Measurements from ENCODE around the gene NTM.

Gene NTM

DNA sequence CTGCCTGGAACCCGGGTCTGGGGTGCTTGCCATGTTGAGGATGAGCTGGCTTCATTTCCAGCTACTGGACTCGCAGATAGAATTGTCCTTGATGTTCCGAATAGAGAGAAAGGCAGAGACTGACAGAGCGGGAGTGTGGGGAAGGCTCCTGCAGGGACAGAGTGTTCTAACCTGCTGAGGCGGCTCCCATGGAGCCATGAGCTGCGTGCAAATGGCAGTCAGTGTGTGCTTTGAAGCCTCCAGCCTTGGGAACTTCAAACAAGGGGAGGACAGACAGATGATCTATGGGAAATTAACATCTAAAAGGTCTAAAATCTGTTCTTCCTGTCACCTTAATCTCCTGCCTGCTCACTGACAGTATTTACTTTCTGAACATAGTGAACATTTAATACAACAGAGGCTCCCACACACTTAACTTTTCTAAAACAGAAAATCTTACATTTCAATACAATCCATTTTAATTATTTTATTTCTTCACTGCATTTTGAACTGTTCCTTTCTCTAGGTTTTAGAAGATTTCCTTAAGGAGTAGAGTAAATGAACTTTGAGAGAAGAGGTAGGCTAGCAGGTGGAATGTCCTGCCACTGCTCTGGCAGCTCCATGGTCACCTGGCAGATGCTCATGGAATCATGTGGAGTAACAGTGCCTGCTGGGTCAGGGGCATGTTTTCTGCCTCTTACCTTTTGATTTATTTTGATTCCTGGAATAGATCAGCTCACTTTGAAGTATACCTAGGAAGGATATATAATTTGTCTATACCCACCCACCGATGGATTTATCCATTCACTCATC, 481.7 kb downstream of the NTM start:
- no peak for DNase-seq

DNA sequence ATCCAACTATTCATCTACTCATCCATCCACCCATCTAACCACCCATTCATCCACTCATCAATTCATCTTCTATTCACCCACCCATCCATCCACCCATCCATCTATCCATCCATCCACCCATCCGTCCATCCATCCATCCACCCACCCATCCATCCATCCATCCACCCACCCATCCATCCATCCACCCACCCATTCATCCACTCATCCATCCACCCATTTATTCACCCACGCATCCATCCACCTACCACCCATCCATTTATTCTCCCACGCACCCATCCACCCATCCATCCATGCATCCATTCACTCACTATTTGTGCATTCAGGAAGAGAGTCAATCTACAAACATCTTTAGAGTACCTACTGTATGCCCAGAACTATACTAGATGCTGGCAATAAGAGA, 482.3 kb downstream of the NTM start:
- DNase-seq, result no peak

DNA sequence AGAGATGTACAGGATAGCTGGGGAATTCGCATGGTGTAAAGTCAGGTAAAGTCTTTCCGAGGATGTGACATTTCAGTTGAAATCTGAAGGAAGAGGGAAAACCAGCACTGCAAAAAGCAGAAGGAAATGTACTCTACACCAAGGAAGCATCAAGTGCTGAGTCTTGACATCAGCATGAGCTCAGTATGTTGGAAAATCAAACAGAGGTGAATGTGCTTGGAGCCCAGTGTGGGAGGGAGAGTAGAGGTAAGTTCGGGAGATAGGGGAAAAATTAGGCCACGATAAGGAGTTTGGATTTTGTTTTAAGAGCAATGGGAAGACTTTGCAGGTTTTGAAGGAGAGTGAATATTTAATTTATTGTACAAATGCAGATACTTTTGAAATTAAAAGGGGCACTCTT, 484.0 kb downstream of the NTM start:
- no peak for DNase-seq

GRCh38 chr11:131855320-131855719, 484.9 kb downstream of the NTM start:
- no peak for DNase-seq

- no peak for DNase-seq
These were observed 486.8 kb downstream of the NTM start for GRCh38 chr11:131857246-131857645.

GRCh38 chr11:131858505-131858904, 488.1 kb downstream of the NTM start:
- no peak for DNase-seq

- no peak for DNase-seq
These were observed 489.3 kb downstream of the NTM start for GRCh38 chr11:131859538-131860210.

DNA sequence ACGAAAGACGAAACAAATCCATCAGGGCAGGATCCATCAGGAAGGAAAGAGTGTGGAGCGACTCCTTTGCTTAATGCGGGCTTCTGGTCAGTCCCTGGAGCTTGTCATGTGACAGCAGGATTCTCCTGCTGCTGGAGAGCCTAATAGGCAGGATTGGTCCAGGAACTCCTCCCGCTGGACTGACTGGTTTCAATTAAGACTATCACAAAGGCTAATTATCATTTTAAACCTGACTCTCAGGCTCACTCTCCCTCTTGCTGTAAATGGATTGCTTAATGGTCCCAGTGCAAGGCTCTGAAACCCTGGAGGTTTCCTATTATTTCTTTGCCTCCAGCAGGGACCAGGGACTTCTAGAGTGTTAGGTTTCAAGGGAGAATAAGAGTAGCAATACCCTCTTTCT, 493.8 kb downstream of the NTM start:
- DNase-seq, result no peak

DNA sequence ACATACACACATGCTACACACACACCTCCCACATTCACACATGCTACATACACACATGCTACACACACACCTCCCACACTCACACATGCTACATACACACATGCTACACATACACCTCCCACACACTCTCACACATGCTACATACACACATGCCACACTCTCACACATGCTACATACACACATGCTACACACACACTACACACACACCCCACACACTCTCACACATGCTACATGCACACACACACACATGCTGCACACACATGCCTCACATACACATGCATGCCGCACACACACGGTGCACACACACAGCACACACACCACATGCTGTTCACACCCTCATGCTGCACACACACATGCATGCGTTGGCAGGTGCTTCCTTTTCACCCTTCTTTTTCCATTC, 495.4 kb downstream of the NTM start:
- no peak for DNase-seq

DNA sequence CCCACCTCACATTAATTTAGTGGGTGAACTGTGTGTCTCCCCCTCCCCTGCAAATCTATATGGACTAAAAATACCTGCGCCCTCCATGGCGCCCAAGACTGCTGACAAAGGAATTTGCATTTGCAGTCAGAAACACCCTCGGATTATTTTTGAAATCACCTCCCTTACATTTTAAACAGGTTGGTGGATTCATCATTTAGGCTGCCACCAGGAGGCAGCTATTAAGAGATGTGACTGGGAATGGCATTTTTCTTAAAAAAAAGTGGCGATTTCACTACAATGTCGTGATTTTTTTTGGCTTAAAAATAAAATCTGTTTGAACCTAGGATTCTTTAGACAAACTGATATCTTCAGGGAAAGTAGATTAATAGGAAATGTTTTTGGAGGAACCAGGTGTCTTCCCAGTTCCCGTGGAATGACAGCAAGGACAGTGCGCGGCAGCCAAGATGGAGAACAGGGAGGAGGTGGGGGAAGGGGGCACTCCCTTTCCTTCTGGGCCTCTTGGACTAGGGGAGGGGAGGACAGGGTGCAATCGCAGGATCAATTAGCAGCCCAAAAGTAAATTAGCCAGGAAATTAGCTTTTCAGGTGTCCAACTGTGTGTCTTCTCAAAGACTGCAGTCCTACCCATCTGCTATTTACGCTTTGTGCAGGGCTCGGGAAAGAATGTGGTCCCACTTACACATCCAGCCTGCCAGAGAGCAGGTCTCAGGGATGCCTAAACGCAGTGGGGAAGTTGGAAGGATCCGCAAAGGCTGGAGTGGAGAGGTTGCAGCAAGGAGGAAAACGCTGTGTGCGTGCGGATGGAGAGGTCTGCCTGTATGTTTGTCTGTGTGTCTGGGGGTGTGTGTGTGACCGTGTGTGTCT, 496.4 kb downstream of the NTM start:
- no peak for DNase-seq

DNA sequence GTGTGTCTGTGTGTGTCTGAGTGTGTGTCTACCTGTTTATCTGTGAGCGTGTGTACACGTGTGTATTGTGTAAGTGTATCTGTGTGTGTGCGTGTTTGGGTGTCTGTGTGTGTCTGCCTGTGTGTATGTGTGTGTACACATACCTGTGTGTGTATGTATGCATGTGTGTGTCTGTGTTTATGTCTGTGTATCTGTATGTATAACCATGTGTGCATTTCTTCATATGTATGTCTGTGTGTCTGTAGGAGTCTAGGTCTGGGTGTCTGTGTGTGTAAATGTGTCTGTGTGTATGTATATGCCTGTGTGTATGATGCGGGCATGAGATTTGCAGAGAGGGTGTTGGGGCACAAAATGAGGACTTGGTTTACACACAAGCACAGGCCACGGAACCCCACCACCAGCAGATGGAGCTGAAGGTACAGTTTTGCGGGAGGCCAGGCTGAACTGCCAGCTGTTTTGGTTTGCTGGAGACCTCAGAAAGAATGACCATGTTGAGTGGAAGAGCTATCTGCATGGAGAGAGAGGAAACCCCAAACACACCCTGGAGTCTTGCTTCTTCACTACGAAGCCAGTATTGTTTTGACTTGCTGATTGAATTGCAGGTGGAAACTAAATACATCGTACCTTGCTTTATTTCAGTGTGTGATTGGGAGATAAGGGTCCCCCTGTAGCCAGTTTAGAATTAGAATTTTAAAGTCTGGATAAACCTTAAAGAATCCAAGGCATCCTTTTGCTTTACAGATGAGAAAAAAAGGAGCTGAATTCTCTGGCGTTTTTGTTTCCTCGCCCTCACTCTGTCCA, 497.2 kb downstream of the NTM start:
- no peak for DNase-seq

GRCh38 chr11:131868629-131869507, 498.5 kb downstream of the NTM start:
- DNase-seq, result no peak

DNA sequence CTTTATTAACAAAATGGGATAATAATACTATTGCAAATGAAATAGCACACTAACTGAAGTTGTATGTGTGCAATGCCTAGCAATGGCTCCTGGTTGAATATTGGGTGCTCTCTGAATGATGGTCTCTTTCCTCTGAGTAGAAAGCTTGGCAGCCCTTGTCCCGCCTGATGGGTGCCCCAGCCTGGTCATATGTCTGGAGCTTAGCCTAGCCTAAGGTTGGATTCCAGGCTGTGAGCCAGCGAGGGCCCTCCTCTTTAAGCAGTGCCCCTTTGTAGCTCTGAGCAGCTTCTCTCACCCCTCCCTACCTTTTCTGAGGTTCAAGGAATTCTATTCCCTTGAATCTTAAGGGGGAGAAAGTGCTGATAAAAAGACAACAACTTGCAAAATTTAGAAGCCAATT, 499.9 kb downstream of the NTM start:
- no peak for DNase-seq

GRCh38 chr11:131871006-131871405, 500.6 kb downstream of the NTM start:
- no peak for DNase-seq

DNA sequence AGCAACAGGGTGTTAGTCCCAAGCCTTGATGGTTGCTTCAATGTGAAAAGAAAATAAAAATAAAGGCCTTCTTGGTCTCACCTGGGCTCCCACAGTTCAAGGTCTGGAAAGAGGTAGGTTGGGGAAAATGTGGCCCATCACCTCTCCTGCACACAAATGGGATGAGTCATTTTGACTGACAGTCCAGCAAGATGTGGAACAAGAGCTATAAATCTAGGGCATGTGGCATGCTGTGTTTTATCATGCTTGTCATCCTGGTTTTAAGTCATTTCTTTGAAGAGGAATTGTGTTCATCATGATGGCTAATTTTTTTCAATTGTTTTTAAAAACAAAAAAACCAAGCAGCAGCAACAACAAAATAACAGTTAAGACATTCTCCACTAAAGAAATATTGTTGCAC, 503.7 kb downstream of the NTM start:
- DNase-seq, result no peak

DNA sequence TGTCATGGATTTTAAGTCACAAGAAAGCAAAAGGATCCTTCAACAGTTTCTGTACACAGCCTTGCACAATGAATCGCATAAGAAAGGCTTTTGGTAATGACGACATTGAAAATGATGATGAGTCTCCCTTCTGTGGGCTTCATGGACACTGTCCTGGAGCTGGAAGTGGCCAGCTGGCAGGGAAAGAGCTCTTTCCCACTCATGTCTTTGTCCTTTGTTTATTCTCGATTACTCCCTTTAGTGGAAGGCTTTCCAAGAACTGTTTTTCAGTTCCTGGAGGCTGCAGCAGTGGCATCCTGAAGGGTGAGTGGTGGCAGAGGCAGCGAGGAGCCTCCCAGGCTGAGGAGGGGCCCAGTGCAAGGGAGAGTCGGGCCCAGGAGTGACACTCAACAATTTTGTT, 505.2 kb downstream of the NTM start:
- DNase-seq, result no peak

- DNase-seq, result no peak
These were observed 507.0 kb downstream of the NTM start for GRCh38 chr11:131877246-131877942.

DNA sequence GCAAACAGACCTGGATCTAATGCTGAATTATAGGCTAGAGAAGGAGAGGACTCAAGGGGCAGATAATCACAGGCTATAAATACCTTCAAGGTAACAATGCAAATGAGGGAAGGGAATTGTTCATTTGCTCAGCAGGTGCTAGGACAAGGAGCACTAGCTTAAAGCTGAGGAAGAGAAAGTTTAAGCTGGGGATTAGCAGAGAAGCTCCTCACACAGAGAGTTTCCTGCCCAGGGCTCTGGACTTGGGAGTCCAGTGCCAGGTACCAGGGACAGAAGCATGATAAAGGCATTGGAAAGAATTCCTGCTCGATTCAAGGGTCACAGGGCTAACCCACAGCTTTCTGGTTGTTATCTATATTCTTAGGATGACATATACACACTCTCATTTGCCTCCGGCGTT, 509.9 kb downstream of the NTM start:
- no peak for DNase-seq

GRCh38 chr11:131880976-131881375, 510.6 kb downstream of the NTM start:
- no peak for DNase-seq

DNA sequence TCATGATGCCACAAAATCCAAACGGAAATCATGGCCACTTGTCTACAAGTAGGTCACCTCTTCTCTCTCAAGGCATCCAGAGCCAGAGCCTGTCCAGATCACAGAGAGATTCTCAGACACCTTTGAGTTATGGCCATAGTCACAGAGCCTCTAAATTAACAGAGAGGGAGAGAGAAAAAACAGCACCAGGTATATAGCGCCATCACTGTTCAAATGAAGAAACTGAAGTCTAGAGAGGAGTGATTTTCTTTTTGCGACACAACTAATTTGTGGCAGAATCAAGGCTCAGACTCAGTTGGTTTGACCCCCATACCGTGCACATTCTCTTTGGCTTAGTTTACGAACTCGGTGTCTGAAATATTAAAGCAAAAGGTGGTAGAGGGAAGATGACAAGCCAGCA, 512.9 kb downstream of the NTM start:
- DNase-seq, result no peak

DNA sequence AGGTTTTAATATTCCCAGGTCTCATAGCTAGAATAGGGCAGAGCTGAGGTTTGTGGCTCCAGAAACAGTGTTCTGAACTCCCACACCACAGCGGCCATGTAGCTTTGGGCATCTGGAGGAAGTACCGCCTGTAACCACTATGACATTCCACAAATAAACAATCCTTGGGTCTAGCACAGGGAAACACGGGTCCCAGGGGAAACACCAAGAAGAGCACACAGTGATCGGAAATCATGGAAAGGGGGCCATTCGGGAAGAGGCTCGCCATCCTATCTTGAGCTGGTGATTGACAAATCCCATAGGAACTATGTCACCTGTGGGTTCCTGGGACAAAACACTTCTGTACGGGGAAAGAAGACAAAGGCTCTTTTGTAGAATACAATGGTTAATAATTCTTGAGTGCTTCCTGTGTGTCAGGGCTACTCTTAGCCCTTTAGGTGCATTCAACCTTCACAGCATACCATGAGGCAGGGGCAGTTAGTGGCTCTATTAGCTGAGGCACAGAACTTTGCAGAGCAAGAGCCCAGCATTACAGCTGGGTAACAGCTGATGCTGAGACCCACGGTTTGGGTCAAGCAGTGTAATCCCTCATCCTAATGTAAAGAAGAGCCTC, 514.2 kb downstream of the NTM start:
- DNase-seq, result no peak
